Lower leg skin (tissue), 3 donors: Measurements from ENCODE around the gene RBM26.

ENCODE experiments used
- CTCF ChIP-seq, 3 donors: fragments of 450-650 bp; IDR thresholded peaks; one replicate each; pipeline ENCODE4 v1.5.1; 2016; ENCODE audit warnings: antibody characterized with exemption in 3 of 3, mild to moderate bottlenecking in 3 of 3, moderate library complexity in 2 of 3
- POLR2A ChIP-seq, 2 donors: fragments of 450-650 bp; IDR thresholded peaks; one replicate each; pipeline ENCODE4 v1.6.1; 2016 to 2017; ENCODE audit warnings: antibody characterized with exemption in 2 of 2, mild to moderate bottlenecking in 1 of 2, moderate library complexity in 1 of 2

- no peak for TF ChIP-seq POLR2A (IDR thresholded peaks at IDR 0.05)
- no peak for TF ChIP-seq CTCF (IDR thresholded peaks at IDR 0.05)
Observed at GRCh38 chr13:79406597-79406908, 498 bp upstream of the RBM26 start.
